DOHH2 (cell line): Measurements from ENCODE around the gene GMDS.

Experiments used
- CTCF ChIP-seq: fragments of 200-600 bp; sonication (generic); IDR thresholded peaks from one replicate; pipeline ENCODE4 v1.5.1; 2014; ENCODE audit warnings: antibody characterized with exemption, mild to moderate bottlenecking, low read depth, low read length; ENCODE audit not compliant: poor library complexity, severe bottlenecking
- EZH2phosphoT487 ChIP-seq: fragments of 200-600 bp; sonication (generic); IDR thresholded peaks from 2 replicates; pipeline ENCODE4 v1.6.1; 2017; ENCODE audit warnings: borderline replicate concordance, mild to moderate bottlenecking, antibody characterized with exemption, low read length, moderate library complexity, mixed read lengths

GRCh38 chr6:2035826-2036709, 209.3 kb downstream of the GMDS start:
- no peak for TF ChIP-seq CTCF
- no peak for TF ChIP-seq EZH2phosphoT487
